GM21717 (cell line): ENCODE results near the gene ABHD2.
A peak's percentile ranks its signal among the peaks of the same experiment; 100 is the strongest.
"Not testable (repeated sequence)": the region's sequence is repeated elsewhere in the genome, so short reads cannot be mapped to it uniquely, and the experiment has no call there.

Experiments used
- ATAC-seq: cut with Tn5 transposase; IDR thresholded peaks from one replicate; pipeline ENCODE4 v1.9.1; 2021; ENCODE audit warnings: mild to moderate bottlenecking, moderate library complexity; ENCODE audit not compliant: unreplicated experiment

ABHD2 gene, protein sequence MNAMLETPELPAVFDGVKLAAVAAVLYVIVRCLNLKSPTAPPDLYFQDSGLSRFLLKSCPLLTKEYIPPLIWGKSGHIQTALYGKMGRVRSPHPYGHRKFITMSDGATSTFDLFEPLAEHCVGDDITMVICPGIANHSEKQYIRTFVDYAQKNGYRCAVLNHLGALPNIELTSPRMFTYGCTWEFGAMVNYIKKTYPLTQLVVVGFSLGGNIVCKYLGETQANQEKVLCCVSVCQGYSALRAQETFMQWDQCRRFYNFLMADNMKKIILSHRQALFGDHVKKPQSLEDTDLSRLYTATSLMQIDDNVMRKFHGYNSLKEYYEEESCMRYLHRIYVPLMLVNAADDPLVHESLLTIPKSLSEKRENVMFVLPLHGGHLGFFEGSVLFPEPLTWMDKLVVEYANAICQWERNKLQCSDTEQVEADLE

DNA sequence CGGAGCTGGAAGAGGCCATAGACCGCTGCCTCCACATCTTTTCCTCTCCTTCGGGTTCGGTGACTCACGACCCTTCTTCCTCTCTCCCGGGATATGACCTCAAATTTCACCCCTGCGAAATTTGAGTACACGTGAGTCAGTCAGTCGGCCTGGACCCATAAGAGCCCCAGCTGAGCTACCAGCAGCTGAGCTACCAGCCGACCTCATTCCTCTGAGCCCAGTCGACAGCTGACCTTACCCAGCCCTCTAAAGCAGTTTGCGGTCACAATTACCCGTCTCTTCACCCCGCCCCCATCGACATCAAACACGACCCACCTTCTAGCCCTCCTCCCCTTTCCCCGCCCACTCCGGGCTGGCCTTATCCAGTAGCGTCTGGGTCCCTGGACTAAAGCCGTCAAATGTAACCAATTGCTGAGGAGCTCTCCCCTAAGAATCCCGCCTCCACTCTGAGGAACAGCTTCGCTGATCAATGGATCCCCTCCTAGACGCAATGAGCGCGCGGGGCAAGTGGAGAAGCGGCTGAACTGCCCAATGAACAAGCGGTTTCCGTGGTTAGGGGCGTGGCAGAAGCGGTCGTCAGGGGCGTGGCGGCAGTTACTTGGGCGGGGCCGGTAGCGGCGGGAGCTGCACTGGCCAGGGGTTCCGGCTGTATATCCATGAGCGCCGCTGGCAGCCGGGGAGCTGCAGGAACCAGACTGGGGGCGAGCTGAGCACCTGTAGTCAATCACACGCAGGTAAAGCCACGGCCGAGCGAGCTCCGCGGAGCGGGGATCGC is at the start of gene ABHD2:
Gene ABHD2 (plus strand): TSS at position 627 of the 775 bp plus-strand sequence. CDS start 27,872 bp downstream, outside the sequence.
- peak; percentile 97 for ATAC-seq

DNA sequence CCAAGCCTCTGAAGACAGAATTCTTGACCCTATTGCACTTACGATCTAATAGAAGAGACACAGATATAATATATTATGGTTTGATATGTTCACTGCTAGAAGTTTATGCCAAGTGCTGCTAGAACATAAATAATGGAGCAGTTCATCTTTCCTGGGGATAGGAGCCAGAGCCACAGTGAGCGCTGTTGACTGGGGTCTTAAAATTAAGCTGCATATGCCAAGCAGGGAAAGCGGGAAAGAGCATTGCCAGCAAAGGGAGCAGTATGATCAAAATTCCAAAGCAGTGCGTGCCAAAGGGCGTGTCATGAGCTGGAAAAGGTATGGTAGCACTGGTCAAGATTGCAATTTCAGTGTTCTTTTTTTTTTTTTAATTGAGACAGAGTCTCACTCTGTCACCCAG is 49.1 kb upstream of the ABHD2 start:
- no peak for ATAC-seq

DNA sequence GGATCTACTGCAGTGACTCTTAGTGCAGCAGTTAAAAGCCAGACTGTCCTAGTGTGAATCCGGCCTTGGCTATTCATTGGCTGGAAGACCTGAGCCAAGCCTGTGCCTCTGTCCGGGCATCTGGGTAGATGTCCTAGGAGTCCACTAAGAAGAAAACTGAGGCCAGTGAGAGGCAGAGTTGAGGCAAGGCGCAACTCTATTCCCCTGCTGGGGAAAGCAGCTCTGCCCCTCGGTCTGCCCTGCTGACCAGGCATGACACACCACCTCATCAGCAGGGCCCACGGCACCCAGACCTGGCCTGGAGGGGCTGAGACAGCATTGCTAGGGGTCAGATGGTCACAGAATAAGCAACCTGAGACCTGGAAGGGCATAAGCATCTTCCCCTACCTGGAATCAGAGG is 46.7 kb upstream of the ABHD2 start:
- ATAC-seq: no peak

DNA sequence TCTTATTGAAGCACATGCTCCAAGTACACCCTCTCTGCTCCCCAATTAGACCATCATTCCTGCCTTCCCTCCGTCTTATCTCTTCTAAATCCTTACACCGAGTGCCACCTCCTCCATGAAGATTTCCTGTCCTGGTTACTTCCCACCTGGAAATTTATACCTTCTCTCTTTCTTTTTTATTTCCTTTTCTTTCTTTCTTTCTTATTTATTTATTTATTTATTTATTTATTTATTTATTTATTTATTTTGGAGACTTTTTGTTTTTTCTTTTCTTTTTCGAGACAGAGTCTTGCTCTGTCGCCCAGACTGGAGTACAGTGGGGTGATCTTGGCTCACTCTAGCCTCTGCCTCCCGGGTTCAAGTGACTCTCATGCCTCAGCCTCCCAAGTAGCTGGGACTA is 45.9 kb upstream of the ABHD2 start:
- no peak for ATAC-seq

DNA sequence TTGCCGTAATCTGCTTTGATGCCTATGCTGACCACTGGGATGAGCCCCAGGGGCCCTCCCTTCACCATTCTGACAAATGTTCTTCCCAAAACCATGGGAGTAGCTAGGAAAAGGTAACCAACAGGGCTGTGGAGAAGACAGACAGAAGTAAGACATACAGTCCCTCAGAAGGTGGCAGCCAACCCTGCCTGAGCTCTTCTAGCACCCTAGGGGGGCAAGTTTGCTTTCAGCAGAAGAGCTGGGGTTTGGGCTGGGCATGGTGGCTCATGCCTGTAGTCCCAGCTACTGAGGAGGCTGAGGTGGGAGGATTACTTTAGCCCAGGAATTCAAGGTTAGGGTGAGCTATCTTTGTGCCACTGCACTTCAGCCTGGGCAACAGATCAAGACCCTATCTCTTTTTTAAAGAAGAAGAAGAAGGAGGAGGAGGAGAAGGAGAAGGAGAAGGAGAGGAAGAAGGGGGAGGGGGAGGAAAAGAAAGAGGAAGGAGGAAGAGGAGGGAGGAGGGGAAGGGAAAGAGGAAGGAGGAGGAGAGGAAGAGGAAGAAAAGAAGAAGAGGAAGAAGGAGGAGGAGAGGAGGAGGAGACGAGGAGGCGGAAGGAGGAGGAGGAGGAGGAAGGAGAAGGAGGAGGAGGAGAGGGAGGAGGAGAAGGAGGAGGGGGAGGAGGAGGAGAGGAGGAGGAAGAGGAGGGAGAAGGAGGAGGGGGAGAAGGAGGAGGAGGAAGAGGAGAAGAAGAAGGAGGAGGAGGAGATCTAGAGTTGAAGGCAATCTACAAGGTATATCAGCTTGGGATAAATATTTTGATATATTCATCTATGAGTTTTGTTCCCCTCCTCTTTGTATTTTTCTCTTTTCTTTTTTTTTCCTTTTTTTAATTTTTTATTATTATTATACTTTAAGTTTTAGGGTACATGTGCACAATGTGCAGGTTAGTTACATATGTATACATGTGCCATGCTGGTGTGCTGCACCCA is 44.9 kb upstream of the ABHD2 start:
- no peak for ATAC-seq

DNA sequence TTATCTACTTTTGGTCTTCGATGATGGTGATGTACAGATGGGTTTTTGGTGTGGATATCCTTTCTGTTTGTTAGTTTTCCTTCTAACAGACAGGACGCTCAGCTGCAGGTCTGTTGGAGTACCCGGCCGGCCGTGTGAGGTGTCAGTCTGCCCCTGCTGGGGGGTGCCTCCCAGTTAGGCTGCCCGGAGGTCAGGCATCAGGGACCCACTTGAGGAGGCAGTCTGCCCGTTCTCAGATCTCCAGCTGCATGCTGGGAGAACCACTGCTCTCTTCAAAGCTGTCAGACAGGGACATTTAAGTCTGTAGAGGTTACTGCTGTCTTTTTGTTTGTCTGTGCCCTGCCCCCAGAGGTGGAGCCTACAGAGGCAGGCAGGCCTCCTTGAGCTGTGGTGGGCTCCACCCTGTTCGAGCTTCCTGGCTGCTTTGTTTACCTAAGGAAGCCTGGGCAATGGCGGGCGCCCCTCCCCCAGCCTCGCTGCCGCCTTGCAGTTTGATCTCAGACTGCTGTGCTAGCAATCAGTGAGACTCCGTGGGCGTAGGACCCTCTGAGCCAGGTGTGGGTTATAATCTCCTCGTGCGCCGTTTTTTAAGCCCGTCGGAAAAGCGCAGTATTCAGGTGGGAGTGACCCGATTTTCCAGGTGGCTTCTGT is 39.1 kb upstream of the ABHD2 start:
- ATAC-seq: not testable (repeated sequence)

DNA sequence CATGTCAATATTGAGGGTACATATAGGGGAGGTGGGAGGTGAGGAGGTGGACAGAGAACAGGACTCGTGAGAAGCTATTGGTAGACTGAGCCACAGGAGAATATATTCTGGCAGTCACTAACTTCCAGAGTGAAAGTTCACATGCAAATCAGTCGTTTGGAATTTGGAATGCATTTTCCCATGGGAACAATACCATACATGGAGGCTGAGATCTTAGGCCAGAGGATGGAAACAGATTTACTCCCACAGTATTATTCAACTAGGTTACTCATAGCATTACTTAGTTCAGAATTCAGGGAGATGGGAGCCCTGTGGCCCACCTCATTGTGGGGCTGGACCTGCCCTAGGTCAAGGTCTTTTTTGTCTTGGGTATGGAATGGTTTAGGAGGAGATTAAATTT is 36.4 kb upstream of the ABHD2 start:
- ATAC-seq: no peak

DNA sequence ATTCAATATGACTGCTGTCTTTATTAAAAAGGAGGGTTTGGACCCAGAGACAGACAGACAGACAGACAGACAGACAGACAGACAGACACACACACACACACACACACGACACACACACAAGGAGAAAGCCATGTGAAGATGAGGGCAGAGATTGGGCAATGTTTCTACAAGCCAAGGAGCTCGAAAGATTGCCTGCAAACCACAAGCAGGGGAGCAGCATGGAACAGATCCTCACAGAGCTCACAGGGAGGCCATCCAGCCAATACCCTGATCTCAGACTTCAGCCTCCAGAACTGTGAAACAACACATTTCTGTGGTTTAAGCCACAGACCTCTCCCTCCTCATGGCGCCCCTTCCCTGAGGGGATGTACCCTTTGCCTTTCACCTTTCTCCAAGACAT is 35.8 kb upstream of the ABHD2 start:
- ATAC-seq: no peak

DNA sequence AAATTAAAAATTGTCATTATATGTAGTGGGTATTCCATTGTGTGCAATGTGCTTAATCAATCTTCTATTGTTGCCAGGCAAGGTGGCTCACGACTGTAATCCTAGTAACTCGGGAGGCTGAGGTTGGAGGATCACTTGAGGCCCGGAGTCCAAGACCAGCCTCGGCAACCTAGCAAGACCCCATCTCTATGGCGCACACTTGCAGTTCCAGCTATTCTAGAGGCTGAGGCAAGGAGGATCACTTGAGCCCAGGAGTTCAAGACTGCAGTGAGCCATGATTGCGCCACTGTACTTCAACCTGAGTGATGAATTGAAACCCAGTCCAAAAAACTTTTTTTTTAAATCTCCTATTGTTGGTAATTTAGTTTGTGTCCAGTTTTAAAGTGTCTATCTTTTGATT is 33.4 kb upstream of the ABHD2 start:
- ATAC-seq: no peak

DNA sequence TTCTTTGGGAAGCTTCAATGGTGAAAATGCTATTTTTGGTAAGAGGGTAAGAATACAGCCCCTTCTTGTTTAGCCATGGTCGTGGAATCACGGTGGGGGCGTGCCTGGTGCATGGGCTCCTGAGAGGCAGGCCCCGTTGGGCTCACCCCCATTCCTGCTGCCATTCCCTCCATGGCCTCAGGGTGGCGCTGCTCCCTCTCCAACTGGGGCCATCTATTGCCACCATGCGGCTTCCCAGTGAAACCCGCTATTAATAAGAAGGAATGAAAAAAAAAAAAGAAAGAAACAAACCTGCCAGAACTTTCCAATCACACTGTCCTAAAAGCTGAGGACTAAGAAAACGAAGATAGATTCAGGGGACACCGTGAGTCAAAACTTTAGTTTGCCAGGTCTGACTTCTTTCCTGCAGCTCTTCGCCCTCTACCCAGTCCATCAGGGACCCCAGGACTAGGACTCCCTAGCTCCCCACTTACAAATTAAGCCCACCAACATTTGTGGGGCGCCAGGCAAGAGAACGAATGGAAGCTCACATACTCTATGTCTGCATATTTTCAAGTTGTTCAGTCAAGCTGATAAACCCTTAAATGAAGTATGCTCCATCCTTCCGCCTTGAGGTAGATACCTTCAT is 30.6 kb upstream of the ABHD2 start:
- ATAC-seq: no peak

DNA sequence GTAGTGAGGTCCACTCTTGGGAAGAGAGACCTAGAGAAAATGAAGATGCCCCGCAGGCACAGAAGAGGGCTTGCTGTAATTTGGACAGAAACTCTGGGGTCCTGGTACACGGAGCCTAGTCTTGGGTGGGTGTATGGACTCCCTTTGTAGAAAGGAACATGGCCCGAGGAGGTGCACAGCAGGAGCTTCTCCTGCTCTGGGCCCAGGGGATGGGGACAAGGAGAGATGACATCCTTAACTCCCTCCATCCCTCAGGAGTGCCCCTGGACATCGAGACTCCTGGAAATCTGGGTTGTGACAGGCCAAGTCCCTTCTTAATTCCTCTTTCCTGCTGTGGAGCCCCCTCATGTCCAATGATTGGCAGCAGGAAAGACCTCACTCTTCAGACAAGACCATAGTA is 29.9 kb upstream of the ABHD2 start:
- no peak for ATAC-seq

DNA sequence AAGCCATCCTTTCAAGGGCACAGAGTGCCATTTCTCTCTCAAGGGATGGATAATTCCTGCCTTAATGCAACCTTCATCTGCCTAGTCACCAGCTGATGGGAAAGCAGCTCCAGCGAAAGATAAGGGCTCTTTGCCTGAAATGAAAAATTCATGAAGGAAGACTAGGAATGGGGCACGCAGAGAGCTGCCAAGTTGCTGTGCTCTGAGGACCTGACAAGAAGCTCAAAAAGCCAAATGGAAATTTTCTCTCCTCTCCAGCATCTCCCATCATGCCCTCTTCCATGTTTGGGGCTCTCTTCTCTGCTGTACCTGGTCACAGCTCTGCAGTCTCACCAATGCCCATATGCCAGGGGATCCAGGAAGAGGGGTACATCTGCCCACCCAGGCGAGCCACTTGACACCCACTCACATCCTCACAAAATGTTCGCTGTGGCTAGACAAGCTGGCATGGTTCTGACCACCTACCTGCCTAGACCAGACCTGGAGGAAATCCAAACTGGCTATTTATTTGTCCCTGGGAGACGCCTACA is 29.3 kb upstream of the ABHD2 start:
- ATAC-seq: no peak

DNA sequence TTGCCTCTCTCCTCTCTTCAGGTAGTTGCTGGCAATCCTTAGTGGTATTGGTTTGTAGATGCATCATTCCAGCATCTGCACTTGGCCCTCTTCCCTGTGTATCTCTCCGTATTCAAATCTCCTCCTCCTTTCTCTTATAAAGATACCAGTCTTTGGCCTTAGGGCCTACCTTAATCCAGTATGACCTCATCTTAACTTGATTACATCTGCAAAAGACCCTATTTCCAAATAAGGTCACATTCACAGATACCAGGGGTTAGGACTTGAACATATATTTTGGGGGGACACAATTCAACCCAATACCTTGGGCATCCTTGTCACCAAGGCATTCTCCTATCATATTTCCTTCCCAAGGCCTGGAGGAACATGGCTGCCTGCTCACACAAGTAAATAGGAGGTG is 22.0 kb upstream of the ABHD2 start:
- no peak for ATAC-seq

DNA sequence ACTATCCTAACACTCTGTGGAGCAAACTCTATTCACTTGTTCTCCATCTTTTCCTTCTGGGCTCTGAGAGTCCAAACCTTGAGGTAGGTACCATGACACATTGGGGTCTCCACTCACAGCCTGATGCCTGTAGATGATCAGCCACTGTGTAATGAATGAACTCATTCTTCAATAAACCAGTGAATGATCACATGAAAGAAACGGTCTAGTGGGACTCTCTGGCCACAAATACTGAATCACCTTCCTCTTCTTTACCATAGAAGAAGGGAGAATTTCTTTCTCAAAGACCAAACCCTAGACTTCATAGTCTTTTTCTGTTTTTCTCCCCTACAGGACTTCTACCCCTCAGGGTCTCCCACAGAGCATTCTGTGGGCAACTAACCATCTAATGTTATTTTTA is 20.5 kb upstream of the ABHD2 start:
- ATAC-seq: peak; percentile 25

DNA sequence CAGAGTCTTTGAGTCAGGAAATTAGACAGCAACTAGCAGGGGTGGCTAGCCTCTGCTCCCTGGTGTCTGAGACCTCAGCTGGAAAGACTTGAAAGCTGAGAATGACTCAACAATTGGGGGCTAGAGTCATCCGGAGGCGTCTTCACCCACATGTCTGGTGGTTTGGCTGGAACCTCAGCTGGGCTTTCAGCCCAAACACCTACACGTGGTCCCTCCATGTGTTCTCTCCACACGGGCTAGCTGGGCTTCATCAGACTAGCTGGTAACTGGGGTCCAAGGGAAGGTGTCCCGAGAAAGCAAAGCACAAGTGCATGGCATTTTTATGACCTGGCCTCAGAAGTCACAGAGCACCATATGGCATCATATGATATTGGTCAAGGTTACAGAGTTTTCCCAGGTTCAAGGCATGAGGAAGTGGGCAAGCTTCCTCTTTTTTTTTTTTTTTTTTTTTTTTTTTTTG is 19.9 kb upstream of the ABHD2 start:
- ATAC-seq: peak; percentile 97

DNA sequence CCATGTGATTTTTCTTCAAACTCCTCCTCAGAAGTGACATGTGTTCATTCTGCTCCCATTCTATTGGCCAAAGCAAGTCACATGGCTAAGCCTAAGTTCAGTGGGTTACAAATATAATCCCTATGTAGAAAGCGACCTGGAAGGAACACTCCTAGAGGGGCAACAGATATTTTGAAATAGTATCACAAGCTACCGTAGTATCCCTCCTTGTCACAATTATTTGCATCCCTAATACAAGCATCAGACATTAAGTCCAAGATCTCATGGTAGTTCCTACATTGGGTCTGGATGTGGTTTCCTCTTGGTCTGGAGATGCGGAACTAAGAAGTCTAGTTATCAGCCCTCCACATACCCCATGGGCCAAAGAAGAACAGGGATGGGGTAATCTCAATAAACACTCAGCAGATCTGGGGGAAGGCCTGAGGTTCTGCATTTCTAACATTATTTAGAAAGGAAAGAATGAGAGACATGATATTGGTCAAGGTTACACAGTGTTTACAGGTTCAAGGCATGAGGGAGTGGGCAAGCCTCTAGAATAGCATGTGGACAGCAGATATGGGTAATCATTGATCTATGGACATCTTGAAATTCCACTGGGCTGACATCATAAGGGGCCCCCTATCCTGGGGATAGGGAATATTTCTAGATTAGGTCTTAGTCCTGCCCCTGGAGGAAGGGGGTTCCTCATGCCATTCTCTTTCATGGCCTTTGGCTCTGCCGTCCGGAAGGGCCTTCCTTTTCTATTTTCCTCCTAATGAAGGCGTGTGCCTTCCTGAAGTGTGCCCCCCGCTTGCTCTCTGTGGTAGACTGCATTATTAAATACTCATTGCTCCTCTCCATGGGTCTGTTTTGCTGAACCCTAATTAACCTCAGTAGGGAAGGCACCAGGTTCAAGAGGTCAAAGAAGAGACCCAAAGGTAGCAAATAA is 17.8 kb upstream of the ABHD2 start:
- ATAC-seq: no peak

DNA sequence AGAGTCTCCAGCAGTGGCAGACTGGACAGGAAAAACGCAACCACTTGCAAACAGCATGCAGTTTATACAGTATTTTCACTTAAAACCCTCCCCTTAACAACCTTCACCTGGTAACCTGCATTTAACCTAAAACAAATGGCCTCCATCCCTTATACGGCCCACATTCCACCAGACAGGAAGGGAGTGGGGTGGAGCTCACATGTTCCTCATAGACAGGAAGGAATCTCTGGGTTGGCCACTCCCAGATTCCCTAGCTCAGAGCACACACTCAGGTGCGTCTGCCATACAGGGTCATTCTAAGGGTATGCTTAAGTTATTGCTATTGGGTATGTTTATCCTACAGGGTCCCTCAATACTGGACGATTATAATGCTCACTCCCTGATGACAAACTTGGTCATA is 16.8 kb upstream of the ABHD2 start:
- no peak for ATAC-seq

DNA sequence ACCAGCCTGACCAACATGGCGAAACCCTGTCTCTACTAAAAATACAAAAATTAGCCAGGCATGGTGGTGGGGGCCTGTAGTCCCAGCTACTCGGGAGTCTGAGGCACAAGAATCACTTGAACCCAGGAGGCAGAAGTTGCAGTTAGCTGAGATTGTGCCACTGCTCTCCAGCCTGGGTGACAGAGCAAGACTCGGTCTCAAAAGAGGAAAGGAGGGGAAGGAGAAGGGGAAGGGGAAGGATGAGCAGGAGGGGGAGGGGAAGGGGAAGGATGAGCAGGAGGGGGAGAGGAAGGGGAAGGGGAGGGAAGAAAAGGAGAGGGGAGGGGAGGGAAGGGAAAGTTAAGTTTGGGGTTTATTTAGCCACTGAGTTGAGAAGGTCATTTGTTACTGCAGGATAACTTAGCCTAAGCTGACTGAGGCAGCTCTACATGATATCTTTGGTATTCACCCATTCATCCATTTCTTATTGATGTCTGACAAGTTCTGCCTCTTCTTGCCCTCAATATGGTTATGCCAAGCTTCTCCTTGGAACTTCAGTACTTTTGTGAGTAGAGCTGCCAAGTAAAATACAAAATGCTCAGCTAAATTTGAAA is 15.9 kb upstream of the ABHD2 start:
- ATAC-seq: no peak
